ENCODE results near the gene CAPN9. TPM values are rescaled to one million over a fixed set of nuclear protein-coding genes. Genes with fewer than 3 reads are reported as not detected.

Gene CAPN9
- total RNA-seq, 1 donor from 2014 or later: 0.49 TPM

- DNase-seq: peak; percentile 48
Measured at GRCh38 chr1:230851291-230851691, 104.1 kb downstream of the CAPN9 start.

Small RNA genes lying within 50 kb of the gene (small RNA-seq; reads per million reads assigned to genes)
- gene RNA5SP79 (ENCODE audit: low replicate concordance): not detected

Other genes starting within 250 kb of the CAPN9 start
- gene COG2, start 104.9 kb upstream of the CAPN9 start, total RNA-seq: 18.3 TPM
- 6.0 TPM for gene AGT, start 33.3 kb upstream of the CAPN9 start, total RNA-seq
- gene C1orf198, start 121.1 kb downstream of the CAPN9 start, total RNA-seq: 55.7 TPM
- gene TTC13, start 231.5 kb downstream of the CAPN9 start, total RNA-seq: 16.7 TPM
- 9.5 TPM for gene ARV1, start 231.7 kb downstream of the CAPN9 start, total RNA-seq

Measured in skin of body (tissue), 3 donors.